OCI-LY7 (cell line): Measurements from ENCODE around the gene ITK. TPM values are rescaled to one million over a fixed set of nuclear protein-coding genes. Genes with fewer than 3 reads are reported as not detected.

Source experiments
- BruUV-seq: library from RNA; stranded (reverse); fragments of 400-500 nt; replicated peaks from 2 replicates; lab custom pipeline; 2021; lab: Mats Ljungman, UMichigan
- CTCF ChIA-PET: fragments of 300-600 bp; sonication (Branson Sonifier 250); formaldehyde crosslinking; loops from one replicate; lab custom pipeline; 2022; ENCODE audit warnings: antibody characterized with exemption; ENCODE audit not compliant: unreplicated experiment; lab: Charles Lee
- POLR2A ChIA-PET: fragments of 300-600 bp; sonication (Branson Sonifier 250); formaldehyde crosslinking; loops from one replicate; lab custom pipeline; 2022; ENCODE audit warnings: antibody characterized with exemption; lab: Charles Lee
- DNase-seq: peaks from one replicate; pipeline ENCODE4 v3.0.0-alpha.2; 2015; ENCODE audit warnings: low spot score
- H2AFZ ChIP-seq: fragments of 200-600 bp; sonication (generic), shearing (Covaris generic); 2 replicates; pipeline ENCODE4 v1.6.1; 2014; ENCODE audit warnings: mild to moderate bottlenecking, antibody characterized with exemption, low read length, moderate library complexity
- H3K27ac ChIP-seq: fragments of 200-600 bp; sonication (generic); 2 replicates; pipeline ENCODE4 v1.5.1; 2014; ENCODE audit warnings: mixed run types, low read depth, mild to moderate bottlenecking, moderate library complexity, low read length, inconsistent platforms; ENCODE audit not compliant: poor library complexity, severe bottlenecking
- H3K36me3 ChIP-seq: fragments of 200-600 bp; sonication (generic); 2 replicates; pipeline ENCODE4 v1.6.1; 2014; ENCODE audit warnings: mild to moderate bottlenecking, antibody characterized with exemption, low read length, moderate library complexity, mixed read lengths; ENCODE audit not compliant: insufficient read depth
- H3K4me1 ChIP-seq: fragments of 200-600 bp; sonication (generic); 2 replicates; pipeline ENCODE4 v1.5.1; 2014; ENCODE audit warnings: mild to moderate bottlenecking, low read length; ENCODE audit not compliant: insufficient read depth, poor library complexity, severe bottlenecking
- H3K4me2 ChIP-seq: fragments of 200-600 bp; sonication (generic); 2 replicates; pipeline ENCODE4 v1.6.1; 2014; ENCODE audit warnings: mild to moderate bottlenecking, low read length
- H3K4me3 ChIP-seq: fragments of 200-600 bp; sonication (generic); 2 replicates; pipeline ENCODE4 v1.5.1; 2014; ENCODE audit warnings: mild to moderate bottlenecking, low read depth, low read length; ENCODE audit not compliant: poor library complexity, severe bottlenecking
- H3K79me2 ChIP-seq: fragments of 200-600 bp; sonication (generic); 2 replicates; pipeline ENCODE4 v1.6.1; 2016; ENCODE audit warnings: low read depth, mild to moderate bottlenecking, low read length, moderate library complexity, mixed read lengths; ENCODE audit not compliant: insufficient read depth
- H3K9me2 ChIP-seq: fragments of 200-600 bp; sonication (generic); 2 replicates; pipeline ENCODE4 v1.6.1; 2016; ENCODE audit warnings: mild to moderate bottlenecking, low read length, mixed read lengths; ENCODE audit not compliant: insufficient read depth
- H3K9me3 ChIP-seq: fragments of 200-600 bp; sonication (generic); 2 replicates; pipeline ENCODE4 v1.6.1; 2014; ENCODE audit warnings: mild to moderate bottlenecking, mixed run types, low read length, mixed read lengths
- H4K20me1 ChIP-seq: fragments of 200-600 bp; sonication (generic); 2 replicates; pipeline ENCODE4 v1.6.1; 2014; ENCODE audit warnings: mild to moderate bottlenecking, antibody characterized with exemption, low read length, moderate library complexity, mixed read lengths; ENCODE audit not compliant: insufficient read depth
- CTCF ChIP-seq: fragments of 200-600 bp; sonication (generic); conservative IDR thresholded peaks from 2 replicates; pipeline ENCODE4 v1.5.1; 2014; ENCODE audit warnings: mild to moderate bottlenecking, antibody characterized with exemption, low read length, moderate library complexity, mixed read lengths
- EZH2phosphoT487 ChIP-seq: fragments of 200-600 bp; sonication (generic); IDR thresholded peaks from 2 replicates; pipeline ENCODE4 v1.6.1; 2018; ENCODE audit warnings: low read depth, borderline replicate concordance, mild to moderate bottlenecking, mixed run types, antibody characterized with exemption, low read length, moderate library complexity, mixed read lengths
- intact Hi-C: fragments of 100-400 bp; cut with micrococcal nuclease; formaldehyde crosslinking; loops from one replicate; pipeline ENCODE4 v1.10.0; 2022; ENCODE audit not compliant: unreplicated experiment
- total RNA-seq, 2 experiments: library from RNA; depleted of rRNA in 1 of 2; stranded (reverse); fragments of >200 nt in 1 of 2; shearing (Covaris generic) in 1 of 2; gene quantifications; 2 replicates each; pipeline ENCODE4 v1.2.3, GENCODE V29; 2014 to 2022

ITK gene
- total RNA-seq, 2 experiments from 2014 or later: not detected

- Histone ChIP-seq H3K4me1 (peaks cover 2% of the 10 kb centered on the region), H3K4me3 (no peak overlapping the region), H2AFZ (no peak overlapping the region), H3K36me3 (no peaks in the 10 kb centered on the region), H3K4me2 (no peak overlapping the region), H3K79me2 (no peaks in the 10 kb centered on the region), H4K20me1 (no peaks in the 10 kb centered on the region), H3K27ac (no peak overlapping the region), H3K9me2 (no peaks in the 10 kb centered on the region), H3K9me3 (no peaks in the 10 kb centered on the region)
- ChIA-PET CTCF (no interaction called here), POLR2A (no interaction called here)
- BruUV-seq: no TSS peak
- intact Hi-C loops: no loop called here
- no peak for DNase-seq
- no peak for TF ChIP-seq EZH2phosphoT487
Measured at GRCh38 chr5:157177953-157178352, 2.7 kb upstream of the ITK start.

- Histone ChIP-seq H3K79me2 (no peaks in the 10 kb centered on the region), H4K20me1 (no peaks in the 10 kb centered on the region), H3K9me3 (no peaks in the 10 kb centered on the region), H3K36me3 (no peaks in the 10 kb centered on the region), H3K27ac (no peak overlapping the region), H3K4me2 (no peak overlapping the region), H3K4me1 (no peaks in the 10 kb centered on the region), H3K9me2 (no peaks in the 10 kb centered on the region), H3K4me3 (no peak overlapping the region), H2AFZ (no peak overlapping the region)
- no peak for DNase-seq
- POLR2A ChIA-PET: no interaction called here
- no peak for TF ChIP-seq CTCF
- no peak for TF ChIP-seq EZH2phosphoT487
- CTCF ChIA-PET: no interaction called here
- no TSS peak for BruUV-seq
- intact Hi-C loops: no loop called here
Measured at GRCh38 chr5:157178966-157179365, 1.7 kb upstream of the ITK start.

- Histone ChIP-seq H3K36me3 (no peaks in the 10 kb centered on the region), H3K9me2 (no peaks in the 10 kb centered on the region), H3K4me3 (no peak overlapping the region), H3K4me2 (peak overlapping the region; percentile 28; the same call in 1 of the 2 replicates), H4K20me1 (no peaks in the 10 kb centered on the region), H3K9me3 (no peaks in the 10 kb centered on the region), H3K27ac (no peak overlapping the region), H3K79me2 (no peaks in the 10 kb centered on the region), H2AFZ (0 out of 2 replicates have a peak overlapping the region, but pooled peaks have one; percentile 42), H3K4me1 (no peaks in the 10 kb centered on the region)
- no peak for DNase-seq
- ChIA-PET CTCF (no interaction called here), POLR2A (interaction anchor here (0.6 to 0.7 kb wide), 2 partner anchors 37 to 80 kb away, joined by 3 read pairs; no protein-coding TSS in a partner anchor)
- intact Hi-C loops: no loop called here
- no TSS peak for BruUV-seq
- TF ChIP-seq EZH2phosphoT487 (no peak), CTCF (no peak)
Measured at GRCh38 chr5:157182143-157182757, 1.6 kb downstream of the ITK start.
